Gastrocnemius medialis (tissue), 4 donors: ENCODE data around the gene ATP5PB.

ENCODE experiments used
- POLR2A ChIP-seq, 2 donors: fragments of 450-650 bp; IDR thresholded peaks; one replicate each; pipeline ENCODE4 v1.6.1; 2017; ENCODE audit warnings: antibody characterized with exemption in 2 of 2, mild to moderate bottlenecking in 2 of 2, moderate library complexity in 2 of 2
- TF ChIP-seq, protein P1 (sequence below), 5 experiments: fragments of 450-650 bp in 3 of 5; fragments of 200-600 bp in 2 of 5; sonication (generic) in 2 of 5; IDR thresholded peaks in 4 of 5; conservative IDR thresholded peaks in 1 of 5; 1 replicate in 4 of 5; 2 replicates in 1 of 5; pipeline ENCODE4 v1.5.1; 2016 to 2019; ENCODE audit warnings: antibody characterized with exemption in 5 of 5, mild to moderate bottlenecking in 3 of 5, moderate library complexity in 3 of 5

DNA sequence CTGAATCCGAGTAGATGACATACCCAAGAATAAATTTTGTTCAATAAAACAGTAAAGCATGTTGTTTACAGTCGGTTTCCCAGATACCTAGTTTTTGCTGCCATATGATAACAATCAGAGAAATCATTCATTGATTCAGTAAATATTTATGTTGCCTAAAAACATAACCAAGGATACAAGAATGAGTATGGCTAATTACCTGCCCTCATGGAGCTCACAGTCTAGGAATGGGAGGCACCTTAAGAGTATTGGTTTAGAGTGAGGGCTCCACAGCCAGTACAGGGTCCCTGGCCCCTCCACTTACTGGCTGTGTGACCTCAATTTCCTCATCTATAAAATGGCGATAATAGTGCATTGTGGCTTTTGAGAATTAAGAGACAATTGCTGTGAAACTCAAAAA lies 921 bp downstream of the ATP5PB start:
- TF ChIP-seq POLR2A (IDR thresholded peaks at IDR 0.05): no peak
- TF ChIP-seq, protein P1, sequence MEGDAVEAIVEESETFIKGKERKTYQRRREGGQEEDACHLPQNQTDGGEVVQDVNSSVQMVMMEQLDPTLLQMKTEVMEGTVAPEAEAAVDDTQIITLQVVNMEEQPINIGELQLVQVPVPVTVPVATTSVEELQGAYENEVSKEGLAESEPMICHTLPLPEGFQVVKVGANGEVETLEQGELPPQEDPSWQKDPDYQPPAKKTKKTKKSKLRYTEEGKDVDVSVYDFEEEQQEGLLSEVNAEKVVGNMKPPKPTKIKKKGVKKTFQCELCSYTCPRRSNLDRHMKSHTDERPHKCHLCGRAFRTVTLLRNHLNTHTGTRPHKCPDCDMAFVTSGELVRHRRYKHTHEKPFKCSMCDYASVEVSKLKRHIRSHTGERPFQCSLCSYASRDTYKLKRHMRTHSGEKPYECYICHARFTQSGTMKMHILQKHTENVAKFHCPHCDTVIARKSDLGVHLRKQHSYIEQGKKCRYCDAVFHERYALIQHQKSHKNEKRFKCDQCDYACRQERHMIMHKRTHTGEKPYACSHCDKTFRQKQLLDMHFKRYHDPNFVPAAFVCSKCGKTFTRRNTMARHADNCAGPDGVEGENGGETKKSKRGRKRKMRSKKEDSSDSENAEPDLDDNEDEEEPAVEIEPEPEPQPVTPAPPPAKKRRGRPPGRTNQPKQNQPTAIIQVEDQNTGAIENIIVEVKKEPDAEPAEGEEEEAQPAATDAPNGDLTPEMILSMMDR (IDR thresholded peaks at IDR 0.05 in 4 of 5, conservative IDR thresholded peaks at IDR 0.05 in 1 of 5): no peak
